ENCODE measurements around the gene TXNRD2. TPM values are rescaled to one million over a fixed set of nuclear protein-coding genes. Genes with fewer than 3 reads are reported as not detected.

Gene TXNRD2
- total and polyA plus RNA-seq, 2 donors from 2014 or later, result 28.6 to 50.6 TPM

DNA sequence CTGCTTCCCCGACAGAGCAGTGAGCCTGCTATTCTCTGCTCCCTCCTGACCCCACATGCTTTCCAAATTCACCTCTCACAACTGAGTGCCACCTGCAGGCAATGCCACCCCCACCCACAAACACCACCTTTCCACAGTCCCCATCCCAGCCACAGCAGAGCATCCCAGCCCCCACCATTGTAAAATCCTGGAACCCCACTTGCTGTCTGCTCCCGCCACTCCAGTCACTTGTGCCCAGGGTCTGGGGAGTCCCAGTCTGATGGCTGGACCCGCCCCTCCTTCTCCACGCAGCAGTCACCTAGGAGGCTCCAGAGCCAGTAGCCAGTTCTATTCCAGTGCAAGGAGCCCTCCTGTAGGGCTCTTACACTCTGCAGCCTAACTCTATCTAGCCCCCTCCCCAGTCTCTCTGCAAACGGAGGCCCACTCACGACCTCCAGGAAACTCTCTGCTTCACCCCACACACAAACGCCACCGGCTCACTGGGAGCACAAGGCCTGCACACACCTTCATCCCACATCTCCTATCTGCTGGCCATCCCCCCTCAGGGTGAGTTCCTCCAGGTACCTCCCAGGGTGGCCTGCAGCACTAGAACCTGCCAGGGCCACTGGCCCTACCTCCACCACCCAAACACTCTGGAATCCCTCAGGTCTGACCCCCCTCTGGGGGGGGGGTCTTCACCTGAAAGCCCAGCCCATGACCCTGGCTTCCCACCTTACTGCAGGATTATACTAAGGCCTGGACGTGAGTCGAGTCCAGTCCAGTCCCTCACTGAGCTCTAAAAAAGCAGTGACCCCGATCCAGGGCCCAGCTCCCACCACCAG is 88.3 kb downstream of the TXNRD2 start:
- intact Hi-C loops (cut with DNase I), result no loop called here

DNA sequence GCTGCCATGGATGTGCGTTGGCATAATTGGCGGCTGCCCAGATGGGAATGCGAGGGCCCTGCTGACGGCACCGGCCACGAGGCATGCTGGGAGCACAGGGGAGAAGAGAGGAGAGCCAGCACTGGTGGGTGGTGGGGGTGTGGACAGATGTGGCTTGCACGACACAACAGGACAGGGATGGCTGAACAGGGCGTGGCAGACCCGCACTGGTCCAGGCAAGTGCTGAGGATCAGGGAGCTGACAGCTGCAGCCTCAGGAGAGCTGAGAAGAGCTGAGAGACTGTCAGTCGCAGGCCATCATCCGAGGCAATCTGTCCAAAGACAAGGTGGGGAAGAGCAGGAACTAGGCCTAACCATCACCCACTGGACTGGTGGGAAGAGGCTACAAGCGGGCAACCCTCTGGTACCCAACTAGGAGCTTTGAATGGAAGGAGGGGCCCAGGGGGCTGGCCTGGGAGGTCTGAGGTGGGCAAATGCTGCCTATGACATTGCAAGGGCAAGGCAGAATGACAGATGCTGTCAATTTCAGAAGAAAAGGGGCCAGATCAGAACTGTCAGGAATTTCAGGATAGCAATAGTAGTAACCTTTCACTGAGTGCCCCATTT is 89.3 kb downstream of the TXNRD2 start:
- no peak for FAIRE-seq
- peak in 2 of 5 donors; percentile 46 to 60 for DNase-seq
- H3K36me3 ChIP-seq (ENCODE audit: control insufficient read depth in 2 of 3, insufficient read depth in 3 of 3, low read length in 3 of 3), result peaks cover 0 to 22% (median 0%) of the 10 kb centered on the region in 3 donors
- TF ChIP-seq CTCF (IDR thresholded peaks at IDR 0.05; ENCODE audit: borderline replicate concordance, extremely low read depth, insufficient read depth), result no peak
- H3K9me3 ChIP-seq (ENCODE audit: control insufficient read depth in 2 of 3, insufficient read depth in 1 of 3, low read length in 3 of 3), result no peaks in the 10 kb centered on the region
- no peak overlapping the region for H3K9ac ChIP-seq (ENCODE audit: low read length in 3 of 3)
- intact Hi-C loops (cut with DNase I), result no loop called here
- no peak overlapping the region for H3K4me3 ChIP-seq (ENCODE audit: low read length in 3 of 3)
- H3K27ac ChIP-seq (ENCODE audit: low read depth in 2 of 2, low read length in 2 of 2), result no peak overlapping the region
- no peaks in the 10 kb centered on the region for H3K27me3 ChIP-seq (ENCODE audit: control insufficient read depth, insufficient read depth, low read length)
- peaks cover 0 to 34% (median 7%) of the 10 kb centered on the region in 3 donors for H3K4me1 ChIP-seq (ENCODE audit: control insufficient read depth in 2 of 3, insufficient read depth in 2 of 3, low read depth in 1 of 3, low read length in 3 of 3)

More for the DNA sequence above, 88.3 kb downstream of the TXNRD2 start:
- no peak for TF ChIP-seq CTCF (IDR thresholded peaks at IDR 0.05; ENCODE audit: borderline replicate concordance, extremely low read depth, insufficient read depth)
- DNase-seq, result peak in 2 of 5 donors; percentile 61 to 69
- no peaks in the 10 kb centered on the region for H3K9me3 ChIP-seq (ENCODE audit: control insufficient read depth in 2 of 3, insufficient read depth in 1 of 3, low read length in 3 of 3)
- peaks cover 0 to 22% (median 0%) of the 10 kb centered on the region in 3 donors for H3K36me3 ChIP-seq (ENCODE audit: control insufficient read depth in 2 of 3, insufficient read depth in 3 of 3, low read length in 3 of 3)
- H3K4me1 ChIP-seq (ENCODE audit: control insufficient read depth in 2 of 3, insufficient read depth in 2 of 3, low read depth in 1 of 3, low read length in 3 of 3), result peaks cover 0 to 34% (median 6%) of the 10 kb centered on the region in 3 donors
- peak overlapping the region; percentile 67 to 90 (median 80) for H3K4me3 ChIP-seq (ENCODE audit: low read length in 3 of 3)
- peak overlapping the region in 1 of 2 donors; percentile 56 for H3K27ac ChIP-seq (ENCODE audit: low read depth in 2 of 2, low read length in 2 of 2)
- H3K9ac ChIP-seq (ENCODE audit: low read length in 3 of 3), result peak overlapping the region; percentile 76 to 88 (median 86)
- FAIRE-seq, result no peak
- no peaks in the 10 kb centered on the region for H3K27me3 ChIP-seq (ENCODE audit: control insufficient read depth, insufficient read depth, low read length)

DNA sequence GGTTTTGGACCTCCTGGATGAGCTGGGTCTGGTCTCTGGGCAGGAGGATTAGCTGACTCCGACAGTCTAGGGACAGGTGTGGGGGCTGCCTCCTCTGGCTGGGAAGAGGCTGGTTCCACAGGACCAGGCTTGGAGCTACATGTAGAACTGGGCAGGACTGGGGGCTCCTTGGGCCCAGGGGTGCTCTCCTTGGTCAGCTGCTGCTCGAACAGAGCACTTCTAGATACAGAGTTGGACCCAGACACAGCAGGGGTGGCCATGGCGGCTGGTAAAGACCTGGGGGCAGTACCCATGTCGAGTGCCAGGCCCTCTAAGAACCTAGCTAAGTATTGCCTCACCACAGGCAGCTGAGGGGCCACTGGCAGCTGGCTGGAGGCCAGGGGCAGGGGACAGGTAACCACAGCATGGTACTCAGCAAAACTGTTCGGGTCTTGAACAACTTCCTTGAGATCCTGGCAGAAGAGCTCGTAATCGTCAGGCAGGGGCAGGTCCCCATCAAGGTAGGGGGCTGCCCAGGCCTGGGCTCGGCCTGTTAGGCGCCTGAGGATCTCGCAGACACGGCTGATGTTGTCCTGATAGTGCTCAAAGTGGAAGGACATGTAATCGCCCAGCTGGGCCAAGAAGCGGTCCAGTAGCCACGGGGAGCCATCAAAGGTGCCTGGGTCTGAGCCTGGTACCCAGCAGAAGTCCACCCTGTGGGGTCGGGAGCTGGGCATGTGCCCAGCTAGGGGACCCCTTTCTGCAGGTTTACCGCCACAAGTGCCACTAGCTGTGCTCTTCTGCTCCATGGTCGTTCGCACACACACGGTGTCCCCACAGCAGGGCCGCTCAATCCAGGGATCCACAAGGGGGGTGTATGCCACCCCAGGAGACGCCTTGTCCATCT is 90.1 kb downstream of the TXNRD2 start:
- Histone ChIP-seq H3K4me3 (ENCODE audit: low read length in 3 of 3) (no peak overlapping the region), H3K4me1 (ENCODE audit: control insufficient read depth in 2 of 3, insufficient read depth in 2 of 3, low read depth in 1 of 3, low read length in 3 of 3) (peaks cover 0 to 34% (median 7%) of the 10 kb centered on the region in 3 donors), H3K9me3 (ENCODE audit: control insufficient read depth in 2 of 3, insufficient read depth in 1 of 3, low read length in 3 of 3) (no peaks in the 10 kb centered on the region), H3K9ac (ENCODE audit: low read length in 3 of 3) (no peak overlapping the region), H3K27me3 (ENCODE audit: control insufficient read depth, insufficient read depth, low read length) (no peaks in the 10 kb centered on the region), H3K36me3 (ENCODE audit: control insufficient read depth in 2 of 3, insufficient read depth in 3 of 3, low read length in 3 of 3) (peaks cover 0 to 22% (median 0%) of the 10 kb centered on the region in 3 donors), H3K27ac (ENCODE audit: low read depth in 2 of 2, low read length in 2 of 2) (no peak overlapping the region)
- FAIRE-seq (no peak), DNase-seq (peak in 2 of 5 donors; percentile 41 to 57)
- intact Hi-C loops (cut with DNase I), result no loop called here
- no peak for TF ChIP-seq CTCF (IDR thresholded peaks at IDR 0.05; ENCODE audit: borderline replicate concordance, extremely low read depth, insufficient read depth)
